GM12891 (cell line): ENCODE data around the gene ENAH.

Source experiments
- POLR2A ChIP-seq: IDR thresholded peaks from 2 replicates; pipeline ENCODE4 v1.6.1; 2011; ENCODE audit warnings: low read depth, low read length, control low read depth
- POLR2AphosphoS5 ChIP-seq: IDR thresholded peaks from 2 replicates; pipeline ENCODE4 v1.6.1; 2011; ENCODE audit warnings: low read depth, low read length, control low read depth
- POU2F2 ChIP-seq: IDR thresholded peaks from 2 replicates; pipeline ENCODE4 v1.6.1; 2011; ENCODE audit warnings: low read depth, mild to moderate bottlenecking, control low read depth, low read length, moderate library complexity
- SPI1 ChIP-seq: IDR thresholded peaks from 2 replicates; pipeline ENCODE4 v1.6.1; 2011; ENCODE audit warnings: low read depth, low read length, control low read depth
- TAF1 ChIP-seq: IDR thresholded peaks from 2 replicates; pipeline ENCODE4 v1.6.1; 2011; ENCODE audit warnings: low read depth, low read length, control low read depth

DNA sequence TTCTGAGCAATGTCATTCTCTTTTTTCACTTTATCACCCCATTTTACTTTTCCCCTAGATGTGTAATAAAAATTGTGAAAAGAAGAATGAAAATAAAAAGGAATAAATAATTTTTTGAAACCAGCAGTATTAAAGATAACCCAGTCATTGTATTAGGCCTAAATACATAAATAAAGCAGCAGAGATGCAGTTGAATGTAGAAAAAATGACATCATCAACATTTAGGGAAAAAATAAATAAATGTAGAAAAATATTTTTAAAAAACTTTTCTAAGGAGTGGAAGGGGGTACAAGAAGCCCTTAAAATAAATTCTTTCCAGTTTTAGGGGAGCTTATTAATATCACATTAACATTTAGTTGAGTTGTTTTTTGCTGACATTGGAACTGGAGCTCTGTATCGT is 15.3 kb upstream of the ENAH start:
- no peak for TF ChIP-seq POLR2AphosphoS5
- no peak for TF ChIP-seq POLR2A
- TF ChIP-seq TAF1 = no peak
- no peak for TF ChIP-seq SPI1
- TF ChIP-seq POU2F2 = no peak
